HL-60/S4 (cell line): Measurements from ENCODE around the gene HHAT.

Source experiments
- in situ Hi-C: fragments of 300-500 bp; cut with MboI; formaldehyde crosslinking; loops from 2 replicates; pipeline ENCODE4 v1.14.3; 2022; ENCODE audit warnings: low sequenced_read_pairs

Gene HHAT

DNA sequence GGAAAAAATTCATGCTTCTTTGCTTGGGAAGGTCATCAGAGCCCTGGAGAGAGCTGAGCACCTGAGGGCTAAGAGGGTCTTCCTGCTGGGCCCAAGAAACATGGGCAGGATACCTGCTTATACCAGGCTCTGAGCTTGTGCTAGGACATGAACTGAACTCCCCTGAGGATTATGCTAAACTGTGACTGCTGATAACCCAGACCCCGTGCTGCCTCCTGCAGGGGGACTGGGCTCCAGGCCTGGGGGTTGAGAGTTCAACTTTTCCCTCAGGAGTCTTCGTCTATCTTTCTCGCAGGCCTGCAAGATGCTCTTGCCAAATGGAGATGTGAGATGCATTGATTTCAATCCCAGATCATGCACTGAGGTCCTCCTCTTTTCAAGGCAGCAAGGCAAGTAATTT, 368.5 kb downstream of the HHAT start:
- in situ Hi-C loops, result no loop called here

GRCh38 chr1:210698661-210699060, 370.0 kb downstream of the HHAT start:
- in situ Hi-C loops, result no loop called here

DNA sequence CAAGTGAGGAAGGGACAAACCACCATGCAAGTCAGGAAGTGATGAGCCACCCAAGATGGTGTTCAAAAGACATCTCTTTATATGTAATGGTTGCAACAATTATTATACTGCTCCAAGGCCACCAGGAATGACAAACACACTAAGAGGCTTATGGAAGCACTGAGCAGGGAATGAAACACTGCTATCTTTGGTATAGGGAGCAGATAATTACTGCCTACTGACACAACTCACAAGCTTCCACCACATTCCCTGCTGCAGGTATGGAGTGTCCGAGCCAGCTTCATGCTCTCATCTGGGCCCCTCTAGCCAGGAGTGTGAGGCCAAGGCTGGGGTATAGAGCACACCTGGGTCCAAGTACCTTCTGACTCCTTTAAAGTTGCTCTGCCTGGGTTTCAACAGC, 371.4 kb downstream of the HHAT start:
- in situ Hi-C loops, result no loop called here

GRCh38 chr1:210700511-210700910, 371.8 kb downstream of the HHAT start:
- in situ Hi-C loops, result no loop called here

DNA sequence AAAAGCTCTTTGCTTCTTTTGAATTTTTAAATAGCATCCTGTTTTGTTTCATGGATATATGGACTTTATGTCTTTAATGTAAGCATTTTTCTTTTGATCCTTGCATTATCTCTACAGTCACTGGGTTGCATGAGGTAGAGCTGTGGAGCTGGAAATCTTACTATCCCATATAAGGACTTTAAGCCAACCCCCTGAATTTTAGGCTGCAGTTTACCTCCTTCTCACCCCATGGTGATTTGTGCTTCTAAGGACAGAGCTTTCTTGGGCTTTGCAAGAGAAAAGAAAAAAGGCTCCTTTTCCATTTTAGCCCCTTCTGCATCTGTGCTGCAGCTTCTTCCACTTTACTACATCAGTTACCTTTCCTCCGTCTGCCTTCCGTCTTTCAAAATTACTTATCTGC, 373.8 kb downstream of the HHAT start:
- in situ Hi-C loops, result no loop called here

GRCh38 chr1:210703593-210703992, 374.9 kb downstream of the HHAT start:
- in situ Hi-C loops, result no loop called here

- in situ Hi-C loops, result no loop called here
Observed at GRCh38 chr1:210705086-210705485, 376.4 kb downstream of the HHAT start.

GRCh38 chr1:210706246-210706645, 377.5 kb downstream of the HHAT start:
- in situ Hi-C loops, result no loop called here

GRCh38 chr1:210707300-210708240, 378.9 kb downstream of the HHAT start:
- in situ Hi-C loops, result no loop called here

- in situ Hi-C loops, result no loop called here
Observed at GRCh38 chr1:210709701-210710100, 381.0 kb downstream of the HHAT start.

DNA sequence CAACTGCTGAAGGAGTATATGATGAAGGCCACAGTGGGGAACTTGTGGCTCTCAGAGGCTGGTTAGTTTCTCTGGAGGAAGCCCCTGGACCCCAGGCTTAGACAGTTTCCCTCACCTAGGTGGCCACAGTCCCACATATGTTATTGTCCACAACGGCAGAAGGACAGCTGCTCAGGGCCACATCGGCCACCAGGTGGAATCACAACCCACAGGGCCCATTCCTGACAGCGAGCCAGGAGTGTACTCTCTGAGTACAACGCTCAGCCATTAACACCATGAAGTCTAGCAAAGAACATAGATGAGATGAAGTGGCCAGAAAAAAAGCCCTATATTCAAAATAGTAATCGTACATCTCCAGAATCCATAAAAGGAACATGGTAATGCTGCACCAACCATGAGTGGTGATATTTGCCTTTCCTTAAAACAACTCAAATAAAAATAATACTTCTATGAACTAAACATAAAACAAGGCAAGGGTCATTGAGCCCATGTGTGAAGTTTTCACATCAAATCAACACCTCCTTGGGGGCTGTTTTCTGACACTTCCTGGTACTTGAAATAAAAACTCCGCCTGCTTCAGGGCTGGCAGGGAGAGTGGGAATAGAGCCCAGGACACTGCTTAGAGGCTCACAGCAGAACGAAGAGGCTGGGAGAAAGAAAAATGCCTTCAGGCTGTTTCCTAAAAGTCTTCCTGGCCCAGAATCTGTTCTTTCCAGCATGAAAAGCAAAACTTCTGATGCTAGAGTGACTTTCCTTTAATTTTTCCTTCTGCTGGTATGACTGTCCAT, 383.3 kb downstream of the HHAT start:
- in situ Hi-C loops, result no loop called here

DNA sequence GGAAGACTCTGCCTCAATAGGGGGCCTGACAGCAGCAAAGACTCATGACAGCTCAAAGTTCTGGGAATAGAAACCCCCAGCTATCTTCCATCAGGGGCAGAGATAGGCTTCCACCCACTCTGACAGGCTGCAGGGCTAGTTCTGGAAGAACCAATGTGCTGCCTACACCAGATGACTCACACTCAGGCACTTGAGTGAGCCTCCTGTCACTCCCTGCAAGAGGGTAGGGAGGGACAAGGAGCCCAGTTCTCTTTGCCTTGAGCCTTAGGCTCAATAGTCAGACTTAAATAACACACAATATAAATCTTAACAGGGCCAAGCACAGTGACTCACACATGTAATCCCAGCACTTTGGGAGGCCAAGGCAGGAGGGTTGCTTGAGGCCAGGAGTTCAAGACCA, 386.4 kb downstream of the HHAT start:
- in situ Hi-C loops, result no loop called here

- in situ Hi-C loops, result no loop called here
Observed at GRCh38 chr1:210722410-210723081, 393.8 kb downstream of the HHAT start.

DNA sequence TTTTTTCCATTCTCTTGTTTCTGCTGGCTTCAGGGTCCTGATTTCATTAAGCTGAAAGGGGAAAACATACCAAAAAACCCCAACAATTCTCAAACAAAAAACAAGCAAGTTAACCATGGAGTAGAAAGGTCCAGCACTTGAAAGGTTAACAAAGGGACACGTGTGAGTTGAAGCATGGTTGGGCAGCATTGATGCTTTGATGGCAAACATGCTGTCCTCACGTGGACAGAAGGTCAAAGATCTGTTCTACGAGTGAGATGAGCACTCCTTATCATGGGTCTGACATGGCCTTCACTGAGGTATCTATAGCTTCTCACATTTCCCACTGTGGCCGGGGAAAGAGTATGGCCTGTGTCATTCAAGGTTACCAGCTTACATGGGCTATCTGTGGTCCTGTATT, 394.9 kb downstream of the HHAT start:
- in situ Hi-C loops, result no loop called here

- in situ Hi-C loops, result no loop called here
Observed at GRCh38 chr1:210724768-210725167, 396.1 kb downstream of the HHAT start.
